C4-2B (cell line): Measurements from ENCODE around the gene MRPL24.

ENCODE experiments used
- H3K27ac ChIP-seq: fragments of 450-650 bp; 2 replicates; pipeline ENCODE4 v1.5.1; 2017
- CTCF ChIP-seq: fragments of 450-650 bp; conservative IDR thresholded peaks from 2 replicates; pipeline ENCODE4 v1.5.1; 2017; ENCODE audit warnings: mild to moderate bottlenecking
- ZFX ChIP-seq: fragments of 450-650 bp; IDR thresholded peaks from 2 replicates; pipeline ENCODE4 v1.6.1; 2017

MRPL24 gene

GRCh38 chr1:156705918-156706656 lies 34.8 kb downstream of the MRPL24 start:
- H3K27ac ChIP-seq = no peak overlapping the region
- TF ChIP-seq CTCF = peak; percentile 96
- no peak for TF ChIP-seq ZFX

- TF ChIP-seq ZFX = no peak
- H3K27ac ChIP-seq = no peak within 1 kb of the TSS
Observed at GRCh38 chr1:156705321-156705917, 35.5 kb downstream of the MRPL24 start, which contains the start of gene CRABP2. CRABP2 (minus strand) TSS chr1:156705583; CDS start chr1:156705446, 137 bp downstream.

GRCh38 chr1:156704930-156705320 lies 36.0 kb downstream of the MRPL24 start:
- TF ChIP-seq ZFX = no peak
- TF ChIP-seq CTCF = no peak
- no peak overlapping the region for H3K27ac ChIP-seq

- H3K27ac ChIP-seq = no peak overlapping the region
- TF ChIP-seq ZFX (no peak), CTCF (no peak)
Observed at GRCh38 chr1:156704166-156704711, 36.6 kb downstream of the MRPL24 start.

- no peak overlapping the region for H3K27ac ChIP-seq
- no peak for TF ChIP-seq CTCF
- TF ChIP-seq ZFX = no peak
Observed at GRCh38 chr1:156703741-156704140, 37.1 kb downstream of the MRPL24 start.

GRCh38 chr1:156703336-156703735 lies 37.6 kb downstream of the MRPL24 start:
- no peak for TF ChIP-seq ZFX
- TF ChIP-seq CTCF = no peak

GRCh38 chr1:156700736-156701531 lies 40.0 kb downstream of the MRPL24 start:
- TF ChIP-seq CTCF (no peak), ZFX (no peak)

More at GRCh38 chr1:156703336-156703735, 37.6 kb downstream of the MRPL24 start:
- no peak overlapping the region for H3K27ac ChIP-seq

More at GRCh38 chr1:156700736-156701531, 40.0 kb downstream of the MRPL24 start:
- H3K27ac ChIP-seq = no peak overlapping the region
